NOMO-1 treated with dmso at 0.1 percent for 144 hours (cell line): ENCODE data around the gene ZBTB21.

Experiments
- DNase-seq: peaks from one replicate; lab custom pipeline; 2025; ENCODE audit not compliant: unreplicated experiment; lab: John Stamatoyannopoulos, UW

Gene ZBTB21

GRCh38 chr21:42021371-42022090 is 11.4 kb upstream of the ZBTB21 start:
- DNase-seq: no peak

GRCh38 chr21:42019706-42020105 is 9.5 kb upstream of the ZBTB21 start:
- DNase-seq: no peak

GRCh38 chr21:42019101-42019605 is 9.0 kb upstream of the ZBTB21 start:
- DNase-seq: no peak

- DNase-seq: no peak
Observed at GRCh38 chr21:42017022-42017421, 6.9 kb upstream of the ZBTB21 start.

GRCh38 chr21:42016364-42016985 is 6.3 kb upstream of the ZBTB21 start:
- DNase-seq: no peak

GRCh38 chr21:42013931-42014330 is 3.8 kb upstream of the ZBTB21 start:
- no peak for DNase-seq

- no peak for DNase-seq
Observed at GRCh38 chr21:42013376-42013775, 3.2 kb upstream of the ZBTB21 start.

GRCh38 chr21:42012763-42013329 is 2.7 kb upstream of the ZBTB21 start:
- DNase-seq: no peak

GRCh38 chr21:42012344-42012743 is 2.2 kb upstream of the ZBTB21 start:
- no peak for DNase-seq

GRCh38 chr21:42010507-42011495 is 641 bp upstream of the ZBTB21 start:
- peak; percentile 18 for DNase-seq

- no peak for DNase-seq
Observed at GRCh38 chr21:42009018-42009830, 936 bp downstream of the ZBTB21 start.

- DNase-seq: no peak
Observed at GRCh38 chr21:42007356-42007940, 2.7 kb downstream of the ZBTB21 start.

- no peak for DNase-seq
Observed at GRCh38 chr21:42006765-42007164, 3.4 kb downstream of the ZBTB21 start.

GRCh38 chr21:42004406-42005199 is 5.6 kb downstream of the ZBTB21 start:
- DNase-seq: no peak

- DNase-seq: no peak
Observed at GRCh38 chr21:42003051-42003461, 7.1 kb downstream of the ZBTB21 start.

GRCh38 chr21:42002421-42002958 is 7.7 kb downstream of the ZBTB21 start:
- no peak for DNase-seq

- no peak for DNase-seq
Observed at GRCh38 chr21:42001781-42002180, 8.4 kb downstream of the ZBTB21 start.

- no peak for DNase-seq
Observed at GRCh38 chr21:42000908-42001307, 9.3 kb downstream of the ZBTB21 start.

- DNase-seq: no peak
Observed at GRCh38 chr21:41997657-41998056, 12.5 kb downstream of the ZBTB21 start.
